ENCODE data around the gene DAZAP2. TPM values are rescaled to one million over a fixed set of nuclear protein-coding genes. Genes with fewer than 3 reads are reported as not detected.
"Not testable (repeated sequence)": the region's sequence is repeated elsewhere in the genome, so short reads cannot be mapped to it uniquely, and the experiment has no call there.

Gene DAZAP2
- polyA plus RNA-seq, 4 donors, result 253 to 341 (median 269) TPM

DNA sequence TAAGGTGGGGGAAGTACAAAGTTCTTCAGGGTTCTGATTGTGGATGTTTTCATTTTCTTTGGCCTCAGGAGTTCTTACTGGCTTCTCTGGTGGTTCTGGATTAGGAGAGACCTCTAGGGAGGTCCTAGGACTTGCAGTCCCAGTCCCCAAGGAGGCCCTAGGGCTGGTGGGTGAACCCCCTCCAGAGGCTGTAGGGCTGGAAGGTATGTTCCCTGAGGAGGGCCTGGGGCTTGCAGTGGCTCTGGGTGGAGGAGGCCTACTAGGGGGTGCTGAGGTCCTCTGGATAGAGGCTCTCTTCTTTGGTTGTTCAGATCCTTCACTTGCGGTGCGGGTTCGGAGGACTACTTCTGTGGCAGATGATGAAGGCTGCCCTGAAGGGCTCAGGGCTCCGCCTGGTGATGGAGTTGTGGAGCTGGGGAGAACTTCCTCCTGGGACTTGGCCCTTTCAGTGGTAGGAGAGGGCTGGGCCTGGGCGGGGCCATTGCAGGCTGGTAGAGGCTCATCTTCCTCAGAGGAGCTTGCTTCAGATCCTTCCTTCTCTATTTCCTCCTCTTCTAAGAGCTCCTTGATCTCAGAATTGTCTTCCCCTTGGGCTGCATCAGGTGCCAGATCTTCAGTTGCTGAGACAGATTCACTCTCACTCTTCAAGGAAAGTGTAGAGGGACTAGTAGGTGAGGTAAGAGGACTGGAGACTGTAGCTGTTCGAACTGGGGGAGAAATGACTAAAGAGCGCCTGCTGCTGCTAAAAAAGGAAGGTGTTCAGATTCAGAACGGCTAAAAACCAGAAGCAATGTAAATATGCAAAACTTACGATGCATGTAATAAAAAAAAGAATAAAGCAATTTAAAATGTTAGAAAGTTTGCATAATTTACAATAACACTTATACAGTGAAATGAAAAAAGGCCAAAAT is 53.2 kb downstream of the DAZAP2 start:
- not testable (repeated sequence) for DNase-seq (ENCODE audit: low read depth in 4 of 4, low spot score in 2 of 4)

Other genes starting within 250 kb of the DAZAP2 start
- 10 to 100 TPM; 43.1 to 64.4 (median 51.8) TPM for gene SLC11A2, start 212.4 kb upstream of the DAZAP2 start, polyA plus RNA-seq (ENCODE audit: insufficient read length in 4 of 4)
- gene LETMD1, start 190.5 kb upstream of the DAZAP2 start, polyA plus RNA-seq (ENCODE audit: insufficient read length in 4 of 4), result 100 to 1,000 TPM in 2 of 4 donors, 10 to 100 TPM in 2; 78.4 to 165 (median 111) TPM
- gene CSRNP2, start 155.2 kb upstream of the DAZAP2 start, polyA plus RNA-seq (ENCODE audit: insufficient read length in 4 of 4), result 10 to 100 TPM; 34.9 to 44.9 (median 39.0) TPM
- 10 to 100 TPM; 49.5 to 59.0 (median 54.7) TPM for gene TFCP2, start 65.7 kb upstream of the DAZAP2 start, polyA plus RNA-seq (ENCODE audit: insufficient read length in 4 of 4)
- 10 to 100 TPM in 2 of 4 donors, 1 to 10 TPM in 2; 6.2 to 13.4 (median 11.1) TPM for gene POU6F1, start 20.8 kb upstream of the DAZAP2 start, polyA plus RNA-seq (ENCODE audit: insufficient read length in 4 of 4)
- gene SMAGP, start 31.6 kb downstream of the DAZAP2 start, polyA plus RNA-seq (ENCODE audit: insufficient read length in 4 of 4), result 10 to 100 TPM; 18.1 to 24.7 (median 22.3) TPM
- gene BIN2, start 85.3 kb downstream of the DAZAP2 start, polyA plus RNA-seq (ENCODE audit: insufficient read length in 4 of 4), result 1 to 10 TPM; 1.9 to 3.6 (median 2.8) TPM
- gene CELA1, start 107.9 kb downstream of the DAZAP2 start, polyA plus RNA-seq (ENCODE audit: insufficient read length in 4 of 4), result not detected
- gene GALNT6, start 152.6 kb downstream of the DAZAP2 start, polyA plus RNA-seq (ENCODE audit: insufficient read length in 4 of 4), result 1 to 10 TPM; 4.4 to 6.8 (median 6.1) TPM
- gene SLC4A8, start 186.0 kb downstream of the DAZAP2 start, polyA plus RNA-seq (ENCODE audit: insufficient read length in 4 of 4), result 1 to 10 TPM; 2.9 to 5.1 (median 4.6) TPM